Measurements from ENCODE around the gene TBC1D21. TPM values are rescaled to one million over a fixed set of nuclear protein-coding genes. Genes with fewer than 3 reads are reported as not detected.

Gene TBC1D21
- polyA plus RNA-seq, 3 donors: not detected

- H3K4me2 ChIP-seq (replicated peaks; ENCODE audit: extremely low read depth, low read length, poor library complexity, severe bottlenecking): no peak overlapping the region
- H3K36me3 Mint-ChIP-seq: no peaks in the 10 kb centered on the region
- no peaks in the 10 kb centered on the region for H3K36me3 ChIP-seq (replicated peaks in 1 of 2; ENCODE audit: control insufficient read depth in 1 of 2, insufficient read depth in 2 of 2, low read length in 2 of 2)
- H3K9ac ChIP-seq (ENCODE audit: insufficient read depth, low read length, poor library complexity, severe bottlenecking): no peak overlapping the region
- no peak overlapping the region for H3K27ac Mint-ChIP-seq
- TF ChIP-seq CTCF (IDR thresholded peaks at IDR 0.05): no peak
- no peak overlapping the region for H3K4me3 Mint-ChIP-seq
- no peak for DNase-seq
- H3K9me3 Mint-ChIP-seq: no peaks in the 10 kb centered on the region
- no peaks in the 10 kb centered on the region for H3K79me2 ChIP-seq (ENCODE audit: insufficient read depth, low read length)
- H3K4me1 ChIP-seq (ENCODE audit: control insufficient read depth in 1 of 2, insufficient read depth in 2 of 2, low read length in 2 of 2): no peaks in the 10 kb centered on the region
- no peaks in the 10 kb centered on the region for H4K20me1 ChIP-seq (ENCODE audit: insufficient read depth, low read length)
- WGBS (ENCODE audit: insufficient coverage): 93% methylated on average over 5 of the region's 9 CpGs
- peaks cover 10 to 15% (median 13%) of the 10 kb centered on the region in 3 donors for H3K27me3 Mint-ChIP-seq (ENCODE audit: low read depth in 3 of 3)
- no peaks in the 10 kb centered on the region for H3K27me3 ChIP-seq (ENCODE audit: control insufficient read depth in 2 of 2, insufficient read depth in 2 of 2, low read length in 2 of 2)
- H2AFZ ChIP-seq (ENCODE audit: insufficient read depth, low read depth, low read length, poor library complexity, severe bottlenecking): no peak overlapping the region
- H3K4me1 Mint-ChIP-seq: no peaks in the 10 kb centered on the region
- H3K4me3 ChIP-seq (replicated peaks in 1 of 3; ENCODE audit: low read depth in 2 of 3, low read length in 3 of 3): no peak overlapping the region
- H3K9me3 ChIP-seq (replicated peaks in 1 of 2; ENCODE audit: control insufficient read depth in 1 of 2, insufficient read depth in 1 of 2, low read length in 2 of 2): no peaks in the 10 kb centered on the region
- intact Hi-C loops (cut with micrococcal nuclease): no loop called here
- no peak overlapping the region for H3K27ac ChIP-seq (ENCODE audit: low read depth in 1 of 2, low read length in 2 of 2)
Observed at GRCh38 chr15:73885954-73886700, 12.8 kb downstream of the TBC1D21 start.

- no peak overlapping the region for H3K4me2 ChIP-seq (replicated peaks; ENCODE audit: extremely low read depth, low read length, poor library complexity, severe bottlenecking)
- no peak for TF ChIP-seq CTCF (IDR thresholded peaks at IDR 0.05)
- Mint-ChIP-seq H3K36me3 (no peaks in the 10 kb centered on the region), H3K4me1 (no peaks in the 10 kb centered on the region), H3K27me3 (ENCODE audit: low read depth in 3 of 3) (peaks cover 10 to 15% (median 13%) of the 10 kb centered on the region in 3 donors), H3K9me3 (peaks cover 0 to 2% (median 0%) of the 10 kb centered on the region in 7 donors), H3K27ac (no peak overlapping the region), H3K4me3 (no peak overlapping the region)
- H3K4me1 ChIP-seq (ENCODE audit: control insufficient read depth in 1 of 2, insufficient read depth in 2 of 2, low read length in 2 of 2): no peaks in the 10 kb centered on the region
- H3K9ac ChIP-seq (ENCODE audit: insufficient read depth, low read length, poor library complexity, severe bottlenecking): no peak overlapping the region
- H3K79me2 ChIP-seq (ENCODE audit: insufficient read depth, low read length): no peaks in the 10 kb centered on the region
- WGBS (ENCODE audit: insufficient coverage): 82% methylated on average over 5 of the region's 5 CpGs
- intact Hi-C loops (cut with micrococcal nuclease): no loop called here
- no peak overlapping the region for H3K27ac ChIP-seq (ENCODE audit: low read depth in 1 of 2, low read length in 2 of 2)
- no peak for DNase-seq
- H3K36me3 ChIP-seq (replicated peaks in 1 of 2; ENCODE audit: control insufficient read depth in 1 of 2, insufficient read depth in 2 of 2, low read length in 2 of 2): no peaks in the 10 kb centered on the region
- H3K4me3 ChIP-seq (replicated peaks in 1 of 3; ENCODE audit: low read depth in 2 of 3, low read length in 3 of 3): no peak overlapping the region
- peaks cover 0 to 4% of the 10 kb centered on the region in 2 donors for H3K9me3 ChIP-seq (replicated peaks in 1 of 2; ENCODE audit: control insufficient read depth in 1 of 2, insufficient read depth in 1 of 2, low read length in 2 of 2)
- H2AFZ ChIP-seq (ENCODE audit: insufficient read depth, low read depth, low read length, poor library complexity, severe bottlenecking): no peak overlapping the region
- H3K27me3 ChIP-seq (ENCODE audit: control insufficient read depth in 2 of 2, insufficient read depth in 2 of 2, low read length in 2 of 2): no peaks in the 10 kb centered on the region
- H4K20me1 ChIP-seq (ENCODE audit: insufficient read depth, low read length): no peaks in the 10 kb centered on the region
Observed at GRCh38 chr15:73886717-73887345, 13.5 kb downstream of the TBC1D21 start.
